ENCODE measurements around the gene RLIM.
"Not testable (repeated sequence)": the region's sequence is repeated elsewhere in the genome, so short reads cannot be mapped to it uniquely, and the experiment has no call there.

Gene RLIM

GRCh38 chrX:74614093-74614909, at the start of gene RLIM:
Gene RLIM (minus strand): TSS chrX:74614624. CDS start chrX:74595977, 18,647 bp downstream.
- peak; percentile 96 for DNase-seq (ENCODE audit: low read depth)

- no peak for DNase-seq (ENCODE audit: low read depth)
These were observed 41.8 kb upstream of the RLIM start for GRCh38 chrX:74656079-74656745.

DNA sequence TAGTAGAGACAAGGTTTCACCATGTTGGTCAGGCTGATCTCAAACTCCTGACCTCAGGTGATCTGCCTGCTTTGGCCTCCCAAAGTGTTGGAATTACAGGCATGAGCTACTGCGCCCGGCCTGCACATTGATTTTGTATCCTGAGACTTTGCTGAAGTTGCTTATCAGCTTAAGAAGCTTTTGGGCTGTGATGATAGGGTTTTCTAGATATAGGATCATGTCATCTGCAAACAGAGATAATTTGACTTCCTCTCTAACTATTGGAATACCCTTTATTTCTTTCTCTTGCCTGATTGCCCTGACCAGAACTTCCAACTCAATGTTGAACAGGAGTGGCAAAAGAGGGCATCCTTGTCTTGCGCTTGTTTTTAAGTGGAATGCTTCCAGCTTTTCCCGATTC, 40.5 kb upstream of the RLIM start:
- DNase-seq (ENCODE audit: low read depth): not testable (repeated sequence)

DNA sequence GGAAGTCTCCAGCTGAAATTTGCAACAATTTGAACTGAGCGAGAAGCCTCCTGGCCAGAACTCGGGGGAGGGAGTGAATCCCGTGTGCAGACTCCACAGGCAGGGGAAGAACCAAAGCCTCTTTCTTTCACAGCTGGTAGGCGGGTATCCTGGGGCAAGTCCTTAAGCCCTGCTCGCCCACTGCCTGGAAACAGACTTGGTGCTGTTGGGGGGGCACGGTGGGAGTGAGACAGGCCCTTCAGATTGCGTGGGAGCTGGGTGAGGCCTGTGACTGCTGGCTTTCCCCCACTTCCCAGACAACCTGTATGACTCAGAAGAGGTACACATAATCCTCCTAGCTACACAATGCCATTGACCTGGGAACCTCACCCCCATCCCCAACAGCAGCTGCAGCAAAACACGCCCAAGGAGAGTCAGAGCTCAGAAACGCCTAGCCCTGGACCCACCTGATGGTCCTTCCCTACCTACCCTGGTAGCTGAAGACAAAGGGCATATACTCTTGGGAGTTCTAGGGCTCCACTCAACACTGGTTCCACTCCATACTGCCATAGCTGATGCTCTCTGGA, 22.4 kb upstream of the RLIM start:
- DNase-seq (ENCODE audit: low read depth): no peak

DNA sequence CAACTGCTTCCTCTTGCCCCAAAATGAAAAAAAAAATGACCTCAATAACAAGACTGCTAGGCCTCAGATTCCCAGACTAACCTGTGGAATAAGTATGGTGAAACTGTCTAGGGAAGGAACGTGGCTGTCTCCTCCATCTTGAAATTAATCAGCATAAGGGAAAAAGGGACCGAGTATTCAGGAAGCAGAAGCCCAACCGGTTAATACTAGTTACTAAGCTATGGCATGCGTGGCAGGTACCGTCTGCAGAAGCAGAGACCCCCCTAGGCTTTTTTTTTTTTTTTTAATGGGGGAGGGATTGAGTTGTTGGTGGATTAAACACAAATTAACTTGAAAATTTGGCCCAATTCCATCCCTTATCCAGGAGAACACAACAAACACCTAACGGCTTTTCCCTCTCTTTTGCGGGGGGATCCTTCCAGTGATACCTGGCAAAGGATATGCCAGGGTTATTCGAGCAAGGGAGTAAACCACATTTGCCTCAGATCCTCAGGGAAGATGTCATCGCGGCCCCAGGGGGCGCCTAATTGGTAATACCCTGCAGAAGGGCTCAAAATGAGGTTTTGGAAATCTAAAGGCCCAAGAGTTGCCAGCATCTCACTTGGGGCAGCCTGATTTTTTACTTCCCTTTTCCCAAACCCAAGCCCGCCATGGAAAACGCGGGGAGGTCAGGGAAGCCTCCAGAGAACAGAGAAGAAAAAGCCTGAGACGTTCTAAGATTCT, 893 bp downstream of the RLIM start:
- peak; percentile 14 for DNase-seq (ENCODE audit: low read depth)

GRCh38 chrX:74606799-74607198, 7.6 kb downstream of the RLIM start:
- DNase-seq (ENCODE audit: low read depth): no peak

DNA sequence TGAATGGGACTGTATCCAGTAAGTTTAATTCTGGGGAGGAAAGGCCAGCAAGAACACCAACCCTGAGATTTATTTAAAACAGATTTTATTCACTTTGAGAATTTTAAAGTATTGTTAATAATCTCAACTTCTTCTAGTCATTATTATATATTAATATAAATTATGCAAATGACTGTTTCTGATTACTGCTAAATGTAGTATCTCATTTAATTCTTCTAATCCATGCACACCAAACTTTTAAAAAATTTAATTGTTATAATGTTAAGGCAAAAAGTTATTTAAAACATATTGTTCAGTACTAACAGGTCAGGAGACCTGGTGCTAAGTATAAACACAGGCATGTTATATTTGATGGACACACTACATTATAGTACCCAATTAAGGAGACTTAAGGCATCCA, 8.1 kb downstream of the RLIM start:
- no peak for DNase-seq (ENCODE audit: low read depth)

DNA sequence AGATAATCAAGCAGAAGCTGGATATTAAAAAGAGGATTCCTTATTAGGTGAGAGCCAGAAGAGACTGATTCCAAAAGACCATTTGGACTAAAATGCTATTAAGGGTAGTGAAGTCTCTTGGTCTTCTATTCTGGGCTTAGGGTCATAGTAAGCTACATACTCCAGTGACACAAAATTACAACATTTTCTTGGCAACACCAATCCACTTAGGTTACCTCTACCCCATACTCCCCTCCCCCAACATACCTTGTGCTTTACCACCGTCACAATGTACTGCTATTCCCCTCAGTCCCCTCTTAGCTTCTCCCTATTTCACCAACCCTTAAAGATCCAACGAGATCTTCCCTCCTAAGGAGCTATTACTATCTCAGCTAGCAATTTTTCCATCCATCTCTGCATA, 11.4 kb downstream of the RLIM start:
- no peak for DNase-seq (ENCODE audit: low read depth)

- DNase-seq (ENCODE audit: low read depth): no peak
These were observed 12.3 kb downstream of the RLIM start for GRCh38 chrX:74602142-74602541.

DNA sequence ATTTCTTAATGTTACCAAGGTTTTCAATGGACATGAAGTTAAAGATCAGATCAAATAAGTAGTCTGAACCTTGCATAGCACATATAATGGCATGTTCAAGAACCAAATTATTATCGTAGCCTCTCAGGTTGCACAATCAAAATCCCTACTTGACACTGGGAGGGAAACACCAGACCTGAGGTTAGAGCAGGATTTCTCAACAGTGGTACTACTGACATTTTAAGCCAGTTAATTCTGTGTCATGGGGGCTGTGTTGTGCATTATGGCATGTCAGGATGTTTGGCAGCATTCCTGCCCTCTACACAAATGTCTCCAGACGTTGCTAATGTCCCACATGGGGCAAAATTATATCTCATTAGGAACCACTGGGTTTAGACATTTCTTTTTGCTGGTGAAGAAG, 20.8 kb downstream of the RLIM start:
- DNase-seq (ENCODE audit: low read depth): peak; percentile 62

- no peak for DNase-seq (ENCODE audit: low read depth)
These were observed 28.7 kb downstream of the RLIM start for GRCh38 chrX:74585766-74586165.

- peak; percentile 61 for DNase-seq (ENCODE audit: low read depth)
These were observed 34.7 kb downstream of the RLIM start for GRCh38 chrX:74579597-74580198.

- DNase-seq (ENCODE audit: low read depth): no peak
These were observed 36.3 kb downstream of the RLIM start for GRCh38 chrX:74578137-74578536.

GRCh38 chrX:74557378-74557777, 57.0 kb downstream of the RLIM start:
- no peak for DNase-seq (ENCODE audit: low read depth)

DNA sequence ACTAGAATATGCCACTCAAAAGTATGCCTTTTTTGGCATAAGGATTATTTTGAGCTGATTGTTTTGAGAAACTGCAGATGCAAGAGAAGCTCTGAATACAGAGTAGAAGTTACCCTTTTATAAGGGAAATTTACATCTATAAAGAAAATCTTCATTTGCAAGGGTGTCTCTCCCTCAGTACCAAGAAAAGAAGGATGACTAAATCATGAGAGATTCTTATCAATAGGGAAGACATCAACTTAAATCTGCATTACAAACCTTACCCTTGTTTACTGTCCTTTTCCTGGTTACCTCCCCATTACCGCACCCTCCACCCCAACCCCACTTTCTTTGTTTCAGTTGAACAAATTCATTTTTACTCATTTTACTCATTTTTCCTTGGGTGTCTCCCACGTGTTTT, 62.5 kb downstream of the RLIM start:
- DNase-seq (ENCODE audit: low read depth): no peak

GRCh38 chrX:74550295-74550802, 64.1 kb downstream of the RLIM start:
- peak; percentile 54 for DNase-seq (ENCODE audit: low read depth)

- no peak for DNase-seq (ENCODE audit: low read depth)
These were observed 67.4 kb downstream of the RLIM start for GRCh38 chrX:74546984-74547383.

- DNase-seq (ENCODE audit: low read depth): no peak
These were observed 68.4 kb downstream of the RLIM start for GRCh38 chrX:74545880-74546523.

- DNase-seq (ENCODE audit: low read depth): no peak
These were observed 73.7 kb downstream of the RLIM start for GRCh38 chrX:74540635-74541249.

DNA sequence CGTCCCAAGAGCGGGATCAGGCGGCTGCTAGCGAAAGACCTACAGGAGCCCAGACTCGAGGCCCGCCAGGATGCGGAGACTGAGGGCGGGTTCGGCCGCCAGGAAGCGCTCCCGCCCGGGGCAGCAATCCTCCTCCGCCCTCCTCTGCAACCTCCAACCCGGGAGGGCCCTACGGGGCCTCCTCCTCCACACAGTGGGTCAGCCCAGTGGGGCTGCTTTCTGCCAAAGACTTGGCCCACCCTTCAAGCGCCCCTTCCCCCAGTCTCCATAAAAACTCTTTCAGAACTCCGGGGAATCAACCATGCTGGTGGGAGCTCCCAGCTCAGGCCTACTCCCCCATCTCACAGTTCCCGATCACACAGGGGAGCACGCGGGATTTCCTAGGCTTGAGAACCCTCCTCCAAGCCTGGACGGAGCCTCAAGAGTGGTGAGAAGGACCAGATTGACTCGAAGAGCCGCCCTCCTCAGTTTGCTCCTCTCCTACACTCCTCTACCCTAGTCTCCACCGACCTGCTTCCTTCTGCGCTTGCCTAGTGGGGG, 77.5 kb downstream of the RLIM start:
- DNase-seq (ENCODE audit: low read depth): peak; percentile 13

Data from fibroblast of gingiva (primary cell).